ENCODE data around the gene DNMBP.

Gene DNMBP

DNA sequence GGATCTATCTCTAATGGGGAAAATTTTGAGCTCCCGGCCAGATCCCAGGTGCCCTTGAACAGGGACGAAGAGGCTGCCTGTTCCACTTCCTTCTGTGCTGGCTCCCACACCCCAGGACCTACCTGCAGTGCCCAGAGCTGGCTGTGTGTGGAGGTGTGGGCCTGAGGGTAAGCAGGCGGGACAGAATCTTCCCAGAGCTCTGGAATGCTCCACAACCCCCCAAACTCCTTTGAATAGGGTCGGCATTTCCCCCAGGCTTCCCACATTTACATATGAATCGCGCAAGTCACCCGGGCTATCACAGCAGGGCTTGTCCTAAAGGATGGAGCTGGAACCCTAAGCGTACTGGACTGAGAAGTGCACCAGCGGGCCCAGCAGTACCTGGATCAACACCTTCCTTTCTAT lies 95.9 kb downstream of the DNMBP start:
- H3K4me3 ChIP-seq (replicated peaks; ENCODE audit: insufficient read depth, low read length): no peak overlapping the region
- no peaks in the 10 kb centered on the region for H3K27me3 ChIP-seq (ENCODE audit: insufficient read depth, poor library complexity, severe bottlenecking)
- TF ChIP-seq, protein P1, sequence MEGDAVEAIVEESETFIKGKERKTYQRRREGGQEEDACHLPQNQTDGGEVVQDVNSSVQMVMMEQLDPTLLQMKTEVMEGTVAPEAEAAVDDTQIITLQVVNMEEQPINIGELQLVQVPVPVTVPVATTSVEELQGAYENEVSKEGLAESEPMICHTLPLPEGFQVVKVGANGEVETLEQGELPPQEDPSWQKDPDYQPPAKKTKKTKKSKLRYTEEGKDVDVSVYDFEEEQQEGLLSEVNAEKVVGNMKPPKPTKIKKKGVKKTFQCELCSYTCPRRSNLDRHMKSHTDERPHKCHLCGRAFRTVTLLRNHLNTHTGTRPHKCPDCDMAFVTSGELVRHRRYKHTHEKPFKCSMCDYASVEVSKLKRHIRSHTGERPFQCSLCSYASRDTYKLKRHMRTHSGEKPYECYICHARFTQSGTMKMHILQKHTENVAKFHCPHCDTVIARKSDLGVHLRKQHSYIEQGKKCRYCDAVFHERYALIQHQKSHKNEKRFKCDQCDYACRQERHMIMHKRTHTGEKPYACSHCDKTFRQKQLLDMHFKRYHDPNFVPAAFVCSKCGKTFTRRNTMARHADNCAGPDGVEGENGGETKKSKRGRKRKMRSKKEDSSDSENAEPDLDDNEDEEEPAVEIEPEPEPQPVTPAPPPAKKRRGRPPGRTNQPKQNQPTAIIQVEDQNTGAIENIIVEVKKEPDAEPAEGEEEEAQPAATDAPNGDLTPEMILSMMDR (IDR thresholded peaks at IDR 0.05; ENCODE audit: insufficient read depth, low read length): no peak
- TF ChIP-seq GABPA (IDR thresholded peaks at IDR 0.05; ENCODE audit: low read depth) (no peak), POLR2AphosphoS5 (IDR thresholded peaks at IDR 0.05; ENCODE audit: low read depth) (no peak), SPI1 (IDR thresholded peaks at IDR 0.05; ENCODE audit: borderline replicate concordance, low read depth) (no peak)
- TF ChIP-seq, protein P2, sequence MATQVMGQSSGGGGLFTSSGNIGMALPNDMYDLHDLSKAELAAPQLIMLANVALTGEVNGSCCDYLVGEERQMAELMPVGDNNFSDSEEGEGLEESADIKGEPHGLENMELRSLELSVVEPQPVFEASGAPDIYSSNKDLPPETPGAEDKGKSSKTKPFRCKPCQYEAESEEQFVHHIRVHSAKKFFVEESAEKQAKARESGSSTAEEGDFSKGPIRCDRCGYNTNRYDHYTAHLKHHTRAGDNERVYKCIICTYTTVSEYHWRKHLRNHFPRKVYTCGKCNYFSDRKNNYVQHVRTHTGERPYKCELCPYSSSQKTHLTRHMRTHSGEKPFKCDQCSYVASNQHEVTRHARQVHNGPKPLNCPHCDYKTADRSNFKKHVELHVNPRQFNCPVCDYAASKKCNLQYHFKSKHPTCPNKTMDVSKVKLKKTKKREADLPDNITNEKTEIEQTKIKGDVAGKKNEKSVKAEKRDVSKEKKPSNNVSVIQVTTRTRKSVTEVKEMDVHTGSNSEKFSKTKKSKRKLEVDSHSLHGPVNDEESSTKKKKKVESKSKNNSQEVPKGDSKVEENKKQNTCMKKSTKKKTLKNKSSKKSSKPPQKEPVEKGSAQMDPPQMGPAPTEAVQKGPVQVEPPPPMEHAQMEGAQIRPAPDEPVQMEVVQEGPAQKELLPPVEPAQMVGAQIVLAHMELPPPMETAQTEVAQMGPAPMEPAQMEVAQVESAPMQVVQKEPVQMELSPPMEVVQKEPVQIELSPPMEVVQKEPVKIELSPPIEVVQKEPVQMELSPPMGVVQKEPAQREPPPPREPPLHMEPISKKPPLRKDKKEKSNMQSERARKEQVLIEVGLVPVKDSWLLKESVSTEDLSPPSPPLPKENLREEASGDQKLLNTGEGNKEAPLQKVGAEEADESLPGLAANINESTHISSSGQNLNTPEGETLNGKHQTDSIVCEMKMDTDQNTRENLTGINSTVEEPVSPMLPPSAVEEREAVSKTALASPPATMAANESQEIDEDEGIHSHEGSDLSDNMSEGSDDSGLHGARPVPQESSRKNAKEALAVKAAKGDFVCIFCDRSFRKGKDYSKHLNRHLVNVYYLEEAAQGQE (IDR thresholded peaks at IDR 0.05; ENCODE audit: insufficient replicate concordance, low read depth): no peak
- no peak for DNase-seq (ENCODE audit: low read depth in 1 of 2, low spot score in 1 of 2)
- no peak overlapping the region for H3K27ac ChIP-seq (replicated peaks)

GRCh38 chr10:99912041-99912440 lies 97.7 kb downstream of the DNMBP start:
- TF ChIP-seq SPI1 (IDR thresholded peaks at IDR 0.05; ENCODE audit: borderline replicate concordance, low read depth) (no peak), POLR2AphosphoS5 (IDR thresholded peaks at IDR 0.05; ENCODE audit: low read depth) (no peak), GABPA (IDR thresholded peaks at IDR 0.05; ENCODE audit: low read depth) (no peak)
- TF ChIP-seq, protein P1 (IDR thresholded peaks at IDR 0.05; ENCODE audit: insufficient read depth, low read length): no peak
- TF ChIP-seq, protein P2 (IDR thresholded peaks at IDR 0.05; ENCODE audit: insufficient replicate concordance, low read depth): no peak
- H3K27ac ChIP-seq (replicated peaks): no peak overlapping the region
- H3K4me3 ChIP-seq (replicated peaks; ENCODE audit: insufficient read depth, low read length): no peak overlapping the region
- H3K27me3 ChIP-seq (ENCODE audit: insufficient read depth, poor library complexity, severe bottlenecking): no peaks in the 10 kb centered on the region
- DNase-seq (ENCODE audit: low read depth in 1 of 2, low spot score in 1 of 2): no peak

DNA sequence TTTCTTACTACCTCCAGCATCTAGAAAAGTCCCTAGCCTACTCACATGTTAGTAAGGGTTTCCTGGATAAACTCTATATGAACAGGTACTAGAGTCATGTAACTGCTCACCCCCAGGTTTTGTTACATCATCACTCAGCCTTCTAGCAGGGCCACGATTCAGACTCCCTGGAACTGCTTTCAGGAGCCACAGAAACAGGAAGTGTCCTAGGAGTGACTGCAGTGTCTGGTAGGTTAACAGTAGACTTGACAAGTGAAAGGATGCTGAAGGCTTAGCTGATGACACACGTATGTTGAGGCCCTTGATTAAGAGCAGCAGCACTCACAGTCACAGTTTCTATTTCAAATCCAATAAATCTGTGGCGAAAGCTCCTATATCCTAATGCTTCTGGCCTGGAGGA lies 101.2 kb downstream of the DNMBP start:
- DNase-seq (ENCODE audit: low read depth in 1 of 2, low spot score in 1 of 2): peak in 1 of 2 experiments; percentile 21
- peak; percentile 84 for TF ChIP-seq SPI1 (IDR thresholded peaks at IDR 0.05; ENCODE audit: borderline replicate concordance, low read depth)
- no peak for TF ChIP-seq GABPA (IDR thresholded peaks at IDR 0.05; ENCODE audit: low read depth)
- no peak for TF ChIP-seq POLR2AphosphoS5 (IDR thresholded peaks at IDR 0.05; ENCODE audit: low read depth)
- Histone ChIP-seq H3K4me3 (replicated peaks; ENCODE audit: insufficient read depth, low read length) (no peak overlapping the region), H3K27me3 (ENCODE audit: insufficient read depth, poor library complexity, severe bottlenecking) (no peaks in the 10 kb centered on the region), H3K27ac (replicated peaks) (no peak overlapping the region)

GRCh38 chr10:99906470-99906869 lies 103.3 kb downstream of the DNMBP start:
- Histone ChIP-seq H3K27me3 (ENCODE audit: insufficient read depth, poor library complexity, severe bottlenecking) (no peaks in the 10 kb centered on the region), H3K27ac (replicated peaks) (no peak overlapping the region), H3K4me3 (replicated peaks; ENCODE audit: insufficient read depth, low read length) (no peak overlapping the region)
- no peak for DNase-seq (ENCODE audit: low read depth in 1 of 2, low spot score in 1 of 2)
- TF ChIP-seq, protein P1 (IDR thresholded peaks at IDR 0.05; ENCODE audit: insufficient read depth, low read length): no peak
- TF ChIP-seq GABPA (IDR thresholded peaks at IDR 0.05; ENCODE audit: low read depth): no peak
- no peak for TF ChIP-seq POLR2AphosphoS5 (IDR thresholded peaks at IDR 0.05; ENCODE audit: low read depth)
- TF ChIP-seq, protein P2 (IDR thresholded peaks at IDR 0.05; ENCODE audit: insufficient replicate concordance, low read depth): no peak
- no peak for TF ChIP-seq SPI1 (IDR thresholded peaks at IDR 0.05; ENCODE audit: borderline replicate concordance, low read depth)

All from HL-60 (cell line).